GM12874 (cell line): ENCODE data around the gene VWA8.

ENCODE experiments used
- TF ChIP-seq, protein P1 (sequence below): IDR thresholded peaks from 2 replicates; pipeline ENCODE4 v1.5.1; 2011; ENCODE audit warnings: low read depth, mild to moderate bottlenecking, control low read depth, low read length, moderate library complexity; ENCODE audit not compliant: insufficient read depth

Gene VWA8

DNA sequence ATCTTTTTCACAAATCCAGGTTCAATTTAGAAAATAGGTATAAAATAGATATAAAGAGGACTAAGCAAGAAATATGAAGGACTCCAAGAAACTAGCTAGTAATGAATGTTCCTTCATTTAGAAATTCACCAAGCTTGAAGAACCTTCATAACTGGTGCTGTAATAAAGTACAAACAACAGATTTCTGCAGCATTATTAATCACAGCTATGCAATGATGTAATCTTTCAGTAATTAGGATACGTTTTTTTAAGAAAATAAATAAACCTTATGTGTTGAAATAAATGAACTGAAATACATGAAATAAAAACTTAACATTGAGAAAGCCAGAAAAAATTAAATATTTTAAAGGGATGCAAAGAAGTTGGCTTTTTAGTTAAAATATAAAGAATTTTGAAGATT is 267.5 kb downstream of the VWA8 start:
- TF ChIP-seq, protein P1, sequence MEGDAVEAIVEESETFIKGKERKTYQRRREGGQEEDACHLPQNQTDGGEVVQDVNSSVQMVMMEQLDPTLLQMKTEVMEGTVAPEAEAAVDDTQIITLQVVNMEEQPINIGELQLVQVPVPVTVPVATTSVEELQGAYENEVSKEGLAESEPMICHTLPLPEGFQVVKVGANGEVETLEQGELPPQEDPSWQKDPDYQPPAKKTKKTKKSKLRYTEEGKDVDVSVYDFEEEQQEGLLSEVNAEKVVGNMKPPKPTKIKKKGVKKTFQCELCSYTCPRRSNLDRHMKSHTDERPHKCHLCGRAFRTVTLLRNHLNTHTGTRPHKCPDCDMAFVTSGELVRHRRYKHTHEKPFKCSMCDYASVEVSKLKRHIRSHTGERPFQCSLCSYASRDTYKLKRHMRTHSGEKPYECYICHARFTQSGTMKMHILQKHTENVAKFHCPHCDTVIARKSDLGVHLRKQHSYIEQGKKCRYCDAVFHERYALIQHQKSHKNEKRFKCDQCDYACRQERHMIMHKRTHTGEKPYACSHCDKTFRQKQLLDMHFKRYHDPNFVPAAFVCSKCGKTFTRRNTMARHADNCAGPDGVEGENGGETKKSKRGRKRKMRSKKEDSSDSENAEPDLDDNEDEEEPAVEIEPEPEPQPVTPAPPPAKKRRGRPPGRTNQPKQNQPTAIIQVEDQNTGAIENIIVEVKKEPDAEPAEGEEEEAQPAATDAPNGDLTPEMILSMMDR: no peak

DNA sequence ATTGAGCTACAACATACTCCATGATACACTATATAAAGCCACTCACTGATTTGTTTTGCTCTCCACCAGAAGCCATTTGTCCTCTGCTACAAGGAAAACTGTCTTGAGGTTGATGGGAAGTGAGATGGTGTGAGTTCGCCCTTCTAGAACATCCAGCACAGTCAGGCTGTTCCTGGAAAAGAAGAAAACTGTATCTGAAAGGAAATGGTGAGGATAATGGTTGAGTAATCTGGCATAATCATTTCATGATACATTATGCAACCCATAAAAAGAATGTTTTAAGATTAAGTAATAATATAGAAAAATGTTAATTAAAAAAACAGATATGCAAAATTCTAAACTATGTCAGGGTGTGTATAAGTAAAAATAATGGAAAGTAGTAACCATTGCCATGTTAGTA is 269.6 kb downstream of the VWA8 start:
- TF ChIP-seq, protein P1: no peak

DNA sequence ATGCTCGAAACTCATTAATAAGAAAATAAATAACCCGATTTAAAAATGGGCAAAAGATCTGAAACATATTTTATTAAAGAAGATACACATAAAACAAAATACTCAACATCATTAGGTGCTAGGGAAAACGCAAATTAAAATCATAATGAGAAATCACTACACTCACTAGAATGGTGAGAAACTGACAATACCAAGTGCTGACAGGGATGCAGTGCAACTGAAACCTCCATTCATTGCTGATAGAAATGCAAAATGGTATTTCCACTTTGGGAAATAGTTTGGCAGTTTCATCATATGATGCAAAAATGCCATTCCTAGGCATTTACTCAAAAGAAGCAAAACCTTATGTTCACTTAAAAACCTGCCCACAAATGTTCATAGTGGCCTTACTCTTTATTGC is 278.1 kb downstream of the VWA8 start:
- TF ChIP-seq, protein P1: no peak

DNA sequence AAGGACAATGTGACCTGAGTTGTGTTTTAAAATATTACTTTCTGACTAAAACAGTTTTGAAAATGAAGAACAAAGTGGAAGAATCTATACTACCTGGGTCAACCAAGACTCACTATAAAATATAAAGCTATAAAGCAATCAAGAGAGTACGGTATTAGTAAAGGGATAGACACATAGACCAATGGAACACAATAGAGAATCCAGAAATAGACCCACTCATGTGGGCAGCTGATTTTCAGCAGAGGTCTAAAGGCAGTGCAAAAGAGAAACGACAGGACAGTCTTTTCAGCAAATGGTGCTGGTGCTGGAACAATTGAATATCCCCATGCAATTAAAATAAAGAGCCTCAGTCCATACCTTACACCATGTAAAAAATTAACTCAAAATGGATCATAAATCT is 278.9 kb downstream of the VWA8 start:
- TF ChIP-seq, protein P1: no peak

DNA sequence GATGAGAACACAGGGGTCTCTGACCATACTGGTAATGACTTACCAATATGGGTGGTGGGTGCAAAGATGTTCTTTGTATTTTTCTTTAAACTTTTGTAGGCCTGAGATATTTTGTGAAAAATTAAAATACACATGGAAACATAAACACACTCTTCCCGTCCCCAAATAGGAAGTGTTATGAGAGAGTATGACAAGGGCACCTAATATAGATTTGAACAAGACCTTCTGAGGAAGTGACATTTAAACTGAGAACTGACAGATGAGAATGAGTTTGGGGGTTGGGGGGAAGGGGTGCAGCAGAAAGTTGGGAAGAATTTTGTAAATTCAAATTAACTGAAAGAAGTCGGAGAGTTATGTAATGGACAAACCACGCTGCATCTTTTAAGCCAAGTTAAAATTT is 279.3 kb downstream of the VWA8 start:
- TF ChIP-seq, protein P1: no peak

DNA sequence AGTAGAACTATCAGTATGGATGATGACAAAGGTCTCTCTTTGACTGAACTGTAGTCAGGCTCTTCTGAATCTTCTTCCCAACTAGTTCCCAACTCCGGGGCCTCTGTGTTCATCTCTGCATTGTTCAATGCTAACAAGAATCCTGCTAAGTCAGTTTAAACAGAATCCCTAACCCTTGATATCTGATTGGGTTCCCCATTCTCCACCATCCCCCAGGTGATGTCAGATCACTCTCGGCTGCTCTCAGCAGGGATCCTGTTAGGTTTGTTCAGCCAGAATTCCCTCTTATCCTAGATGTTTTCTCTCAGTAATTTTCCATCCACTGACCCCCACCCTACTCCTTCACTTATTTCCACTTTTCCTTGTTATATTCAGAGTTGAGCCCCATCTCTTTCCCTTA is 280.0 kb downstream of the VWA8 start:
- TF ChIP-seq, protein P1: no peak

DNA sequence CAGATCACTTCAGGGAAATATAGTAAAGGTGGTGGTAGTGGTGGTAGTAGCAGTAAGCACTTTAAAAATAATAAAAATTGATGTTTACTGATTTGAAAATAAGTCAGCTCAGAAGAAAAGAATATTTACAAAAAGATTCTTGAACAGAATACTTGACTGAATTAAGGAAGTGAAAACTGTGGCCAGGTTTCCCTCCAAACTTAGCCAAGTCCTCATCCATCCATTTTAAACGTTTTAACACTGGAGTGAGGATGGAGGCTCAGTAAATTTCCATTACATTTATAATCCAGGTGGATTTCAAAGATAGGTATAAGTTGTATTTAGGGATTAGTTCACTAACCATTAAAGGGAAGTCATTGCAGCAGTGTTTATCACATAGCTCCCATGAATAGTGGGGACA is 282.1 kb downstream of the VWA8 start:
- TF ChIP-seq, protein P1: no peak

DNA sequence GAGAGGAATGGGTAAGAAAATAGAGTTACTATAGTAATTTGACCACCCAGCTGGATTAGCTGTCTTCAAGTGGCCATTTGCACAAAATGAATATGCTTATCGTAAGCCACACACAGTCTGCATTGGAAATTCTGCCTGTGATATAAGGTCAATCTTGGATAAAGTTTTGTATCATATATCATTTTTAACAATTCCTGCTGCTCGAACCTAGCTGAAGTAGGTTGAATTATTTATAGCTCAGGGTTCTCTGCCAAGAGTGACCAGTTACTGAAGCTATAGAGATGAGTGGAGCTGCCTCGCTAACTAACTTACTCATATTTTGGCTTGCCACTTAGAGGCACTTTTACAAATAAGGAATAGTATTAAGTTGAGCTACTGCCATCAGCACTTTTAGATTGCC is 282.7 kb downstream of the VWA8 start:
- TF ChIP-seq, protein P1: no peak
